Activated CD8-positive, alpha-beta memory T cell treated with anti-CD3 and anti-CD28 coated beads, Interleukin-2, amount 50 U/mL, for 1 hour (primary cell): Measurements from ENCODE around the gene ARHGAP29.

Source experiments
- DNase-seq: peaks from one replicate; pipeline ENCODE4 v3.0.0-alpha.2; 2020; ENCODE audit errors: extremely low read depth

Gene ARHGAP29

DNA sequence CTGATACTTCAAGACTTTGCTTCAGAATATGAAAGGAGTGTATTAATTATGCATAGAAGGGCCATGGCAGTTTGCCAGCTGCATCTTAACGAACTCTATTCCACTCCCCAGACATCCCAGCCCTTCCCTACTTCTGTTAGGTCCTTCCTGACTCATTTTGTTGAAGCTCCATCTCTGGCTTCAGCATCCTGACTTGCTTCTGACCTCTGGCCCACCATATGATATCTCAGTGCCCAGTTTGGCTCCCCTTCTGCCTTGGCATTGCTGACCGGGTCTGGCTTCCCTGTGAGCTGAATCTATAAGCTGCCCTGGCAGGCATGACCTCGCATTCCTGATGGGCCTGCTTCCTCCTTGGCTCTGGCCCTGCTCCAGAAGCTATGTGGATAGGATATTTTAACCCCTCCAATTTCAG is 27.6 kb upstream of the ARHGAP29 start:
- no peak for DNase-seq

DNA sequence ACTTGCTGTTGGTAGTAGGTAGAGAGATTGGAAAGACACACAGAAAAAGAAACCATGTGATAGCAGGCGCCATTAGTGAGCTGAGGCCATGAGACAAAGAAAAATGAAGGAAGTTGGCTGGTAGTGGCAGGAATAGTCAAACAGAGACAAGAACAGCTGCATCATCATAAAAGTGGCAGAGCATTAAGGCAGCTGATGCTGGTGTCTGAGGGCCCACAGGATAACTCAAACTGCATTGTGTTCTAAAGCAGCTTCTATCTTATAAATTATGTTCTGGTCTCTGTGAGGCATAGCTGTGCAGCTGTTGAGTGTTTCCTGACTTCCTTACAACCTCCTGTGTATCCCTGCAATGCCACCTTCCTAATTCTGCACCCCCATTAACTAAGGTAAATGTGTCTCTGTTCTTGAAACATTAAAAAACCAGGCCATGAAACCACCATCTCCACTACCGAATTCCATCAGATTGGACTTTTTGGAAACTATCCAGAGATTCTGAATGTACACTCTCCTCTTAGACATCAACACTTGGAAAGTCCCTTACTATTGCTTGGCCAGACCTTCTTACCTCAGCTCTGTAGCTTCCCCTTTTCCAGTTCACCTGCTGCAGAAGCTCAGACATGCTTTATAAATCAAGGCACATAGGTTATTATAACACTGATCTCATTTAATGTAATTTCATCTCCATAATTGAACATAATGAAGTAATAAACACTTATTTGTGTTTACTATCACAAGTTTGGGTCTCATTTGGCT is 23.4 kb upstream of the ARHGAP29 start:
- DNase-seq = no peak

DNA sequence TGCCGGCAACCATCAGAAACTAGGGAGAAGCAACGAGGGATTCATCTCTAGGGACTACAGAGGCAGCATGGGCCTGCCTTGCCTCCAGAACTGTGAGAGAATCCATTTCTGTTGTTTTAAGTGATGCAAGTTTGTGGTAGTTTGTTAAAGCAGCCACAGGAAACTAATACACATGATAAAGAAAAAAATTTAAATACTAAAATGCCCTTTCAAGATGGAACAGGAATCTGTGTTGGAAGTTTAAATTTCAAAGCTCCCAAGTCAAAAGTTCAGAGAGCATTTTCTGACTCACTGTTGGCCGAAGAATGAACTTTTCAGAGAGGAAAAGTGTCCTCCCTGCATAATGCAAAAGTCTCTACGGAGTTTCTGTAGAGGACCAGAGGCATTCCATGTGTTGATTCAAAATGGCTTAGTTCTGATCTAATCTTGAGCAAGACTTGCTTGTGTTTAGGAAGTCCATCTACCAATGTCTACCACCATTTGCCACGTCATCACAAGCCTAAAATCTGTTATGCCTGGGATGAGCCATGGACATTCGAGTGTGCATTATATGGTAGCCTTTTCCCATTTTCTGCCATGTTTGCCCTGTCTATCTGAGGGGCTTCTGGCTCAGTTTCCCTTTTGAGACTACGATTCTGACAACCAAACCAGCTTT is 22.4 kb upstream of the ARHGAP29 start:
- no peak for DNase-seq

GRCh38 chr1:94258873-94259331 is 21.5 kb upstream of the ARHGAP29 start:
- DNase-seq = no peak

DNA sequence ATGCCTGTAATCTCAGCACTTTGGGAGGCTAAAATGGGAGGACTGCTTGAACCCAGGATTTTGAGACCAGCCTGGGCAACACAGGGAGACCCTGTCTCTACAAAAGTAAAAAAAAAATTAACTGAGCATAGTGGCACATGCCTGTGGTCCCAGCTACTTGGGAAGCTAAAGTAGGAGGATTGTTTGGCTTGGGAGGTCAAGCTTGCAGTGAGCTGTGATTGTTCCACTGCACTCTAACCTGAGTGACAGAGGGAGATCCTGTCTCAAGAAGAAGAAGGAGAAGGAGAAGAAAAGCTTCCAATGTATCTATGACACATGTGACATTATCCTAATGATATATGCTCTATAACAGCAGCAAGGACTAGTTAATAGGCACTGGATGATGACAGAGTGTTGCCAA is 20.1 kb upstream of the ARHGAP29 start:
- no peak for DNase-seq

DNA sequence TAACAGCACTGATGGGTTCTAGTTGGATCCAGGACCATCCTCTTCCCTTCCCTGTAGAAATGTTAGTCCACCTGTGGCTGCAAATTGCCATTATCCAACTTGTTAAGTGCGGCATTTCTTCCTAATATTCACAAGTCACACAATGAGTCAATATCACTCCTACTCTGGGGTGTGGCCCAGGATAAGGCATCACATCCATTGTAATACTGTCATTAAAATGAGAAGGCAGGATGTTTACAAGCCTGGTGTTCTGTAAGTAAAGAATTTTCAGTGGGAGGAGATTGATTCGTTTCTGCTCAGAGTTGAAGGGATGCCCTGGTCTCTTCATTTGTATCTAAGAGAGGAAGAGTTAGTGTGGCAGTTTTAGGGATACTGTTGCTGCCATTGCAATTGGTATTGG is 18.1 kb upstream of the ARHGAP29 start:
- DNase-seq = no peak

DNA sequence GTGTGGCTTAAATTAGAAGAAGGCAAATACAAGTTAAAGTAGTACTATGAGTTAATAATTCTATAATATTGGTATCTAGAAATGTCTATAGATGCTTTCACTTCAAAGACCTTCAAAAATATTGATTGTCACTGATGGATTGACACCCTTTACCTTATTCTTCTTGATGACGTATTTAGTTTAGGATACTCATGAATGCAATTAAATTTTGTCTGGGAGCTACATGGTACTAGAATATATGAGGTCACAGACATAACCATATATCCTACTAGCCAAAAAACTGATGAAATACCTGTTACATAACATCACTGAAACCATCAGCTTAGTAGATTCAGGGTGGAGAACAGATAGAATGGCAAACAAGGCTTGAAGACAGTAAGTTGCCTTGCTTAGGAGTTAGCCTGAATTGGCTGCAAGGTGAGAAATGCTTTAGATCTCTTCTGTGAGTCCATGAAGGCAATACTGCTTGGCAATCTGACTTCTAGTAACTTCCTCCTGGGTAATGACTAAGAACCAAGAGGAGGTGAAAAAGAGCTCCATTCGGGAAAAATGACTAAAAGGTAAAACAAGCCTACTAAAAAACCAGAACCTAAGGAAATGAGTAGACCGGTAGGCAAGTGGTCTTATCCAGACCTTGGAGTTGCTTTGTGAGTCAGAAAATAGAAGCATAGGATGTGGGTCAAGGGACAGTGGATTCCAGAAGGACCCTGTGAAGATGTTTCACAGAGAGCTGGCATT is 16.9 kb upstream of the ARHGAP29 start:
- DNase-seq = no peak

DNA sequence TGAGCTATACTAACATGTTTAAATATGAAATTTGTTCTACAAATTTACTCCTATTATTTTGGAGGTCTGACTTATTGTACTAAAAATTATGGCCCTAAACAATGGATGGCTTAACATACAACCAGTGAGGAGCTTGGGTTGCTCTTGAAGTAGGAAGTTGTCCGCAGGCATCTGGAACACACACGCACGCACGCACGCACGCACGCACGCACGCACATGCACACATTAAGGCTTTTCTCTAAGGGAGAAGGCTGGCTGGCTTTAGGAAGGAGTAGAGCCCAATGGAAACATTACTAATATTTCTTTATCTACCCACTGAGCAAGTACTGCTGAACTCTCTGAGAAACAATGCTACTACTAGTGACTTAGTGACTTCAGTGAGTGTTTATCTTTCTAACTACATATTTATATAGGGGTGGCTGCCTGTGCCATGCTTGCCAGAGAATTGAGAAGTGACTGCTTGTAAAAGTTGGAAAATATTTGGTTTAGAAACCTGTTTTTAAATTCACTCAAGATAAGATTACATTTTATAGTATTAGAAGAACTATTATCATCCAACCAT is 16.2 kb upstream of the ARHGAP29 start:
- DNase-seq = no peak

DNA sequence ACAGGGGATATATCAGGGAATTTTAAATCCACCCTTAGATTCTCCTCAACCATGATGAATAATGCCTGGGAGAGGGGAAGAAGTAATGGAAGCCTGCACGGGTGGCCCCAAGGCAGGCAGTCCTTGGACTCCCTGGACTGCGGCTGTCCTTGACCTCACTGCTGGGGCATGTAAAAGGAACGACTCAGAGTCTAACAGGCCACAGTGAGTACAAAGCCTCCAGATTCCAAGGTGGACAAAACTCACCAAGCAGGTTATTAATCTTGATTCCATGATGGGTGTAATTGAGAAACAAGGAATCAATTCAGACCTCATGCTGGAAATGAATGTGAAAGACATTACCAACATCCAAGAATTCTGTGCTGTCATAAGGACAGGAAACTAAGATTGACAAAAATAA is 13.0 kb upstream of the ARHGAP29 start:
- DNase-seq = no peak

DNA sequence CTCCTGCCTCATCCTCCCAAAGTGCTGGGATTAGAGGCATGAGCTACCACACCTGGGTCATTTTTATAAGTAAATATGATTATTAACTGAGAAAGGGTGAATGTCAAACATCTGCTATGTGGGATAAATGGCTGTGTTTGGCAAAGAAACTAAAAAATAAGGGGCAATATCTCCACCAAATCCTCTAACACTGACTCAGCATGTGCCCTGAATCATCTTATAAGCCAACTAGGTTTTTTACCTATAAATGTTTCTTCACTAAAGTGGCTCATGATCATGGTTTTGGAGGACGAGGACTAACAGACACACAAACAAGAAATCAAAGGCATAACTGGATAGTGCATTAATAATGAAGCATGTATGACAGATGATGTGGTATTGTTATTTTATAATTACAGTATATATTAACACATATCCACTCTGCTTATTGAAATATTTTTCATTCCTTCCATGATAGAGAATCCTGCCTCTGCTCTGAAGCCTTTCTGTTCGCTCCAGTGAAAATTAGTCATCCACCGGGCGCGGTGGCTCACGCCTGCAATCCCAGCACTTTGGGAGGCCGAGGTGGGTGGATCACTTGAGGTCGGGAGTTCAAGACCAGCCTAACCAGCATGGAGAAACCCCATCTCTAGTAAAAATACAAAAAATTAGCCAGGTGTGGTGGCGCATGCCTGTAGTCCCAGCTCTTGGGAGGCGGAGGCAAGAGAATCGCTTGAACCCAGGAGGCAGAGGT is 11.7 kb upstream of the ARHGAP29 start:
- no peak for DNase-seq

DNA sequence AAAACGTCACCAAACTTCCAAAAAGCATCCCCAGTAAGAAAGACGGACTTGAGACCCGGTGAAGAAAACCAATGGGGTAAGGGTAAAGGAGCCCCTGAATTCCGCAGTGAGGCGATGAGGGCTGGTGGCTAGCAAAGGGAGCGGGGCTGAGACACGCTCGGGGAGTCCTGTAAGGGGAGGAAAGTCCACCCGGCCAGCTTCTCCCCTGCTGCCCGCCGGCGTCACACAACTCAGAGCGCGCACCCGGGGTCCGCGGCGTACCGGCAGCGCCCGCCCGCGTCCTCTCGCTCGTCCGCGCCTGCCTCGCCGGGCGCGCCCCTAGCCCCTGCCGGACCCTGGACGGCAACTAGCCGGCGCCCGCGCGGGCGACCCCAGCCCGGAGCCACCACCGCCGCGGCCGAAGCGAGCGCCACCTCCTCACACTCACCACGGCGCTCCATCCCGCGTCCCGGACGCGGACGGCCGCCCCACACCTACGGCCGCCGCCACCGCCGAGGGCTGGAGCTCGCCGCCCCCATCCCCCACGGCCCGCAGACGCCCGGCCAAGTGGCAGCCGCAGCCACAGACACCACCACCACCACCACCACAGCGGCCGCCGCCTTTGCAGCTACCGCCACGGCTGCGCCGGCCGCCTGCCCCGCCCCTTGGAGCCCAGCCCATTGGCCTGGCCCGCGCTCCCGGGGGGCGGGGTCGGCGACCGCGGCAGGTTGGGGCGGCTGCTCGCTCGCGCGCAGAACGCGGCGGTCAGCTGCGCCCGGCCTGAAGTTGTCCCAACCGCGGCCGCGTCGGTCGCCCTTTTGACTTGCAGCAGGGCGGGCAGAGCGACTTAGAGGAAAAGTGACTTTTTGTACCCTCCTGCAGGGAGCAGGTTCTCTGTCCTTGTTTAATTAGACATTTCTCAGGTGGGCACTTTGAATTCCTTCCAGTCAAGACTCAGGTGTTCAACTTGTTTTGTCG is 10.0 kb upstream of the ARHGAP29 start:
- DNase-seq = no peak

DNA sequence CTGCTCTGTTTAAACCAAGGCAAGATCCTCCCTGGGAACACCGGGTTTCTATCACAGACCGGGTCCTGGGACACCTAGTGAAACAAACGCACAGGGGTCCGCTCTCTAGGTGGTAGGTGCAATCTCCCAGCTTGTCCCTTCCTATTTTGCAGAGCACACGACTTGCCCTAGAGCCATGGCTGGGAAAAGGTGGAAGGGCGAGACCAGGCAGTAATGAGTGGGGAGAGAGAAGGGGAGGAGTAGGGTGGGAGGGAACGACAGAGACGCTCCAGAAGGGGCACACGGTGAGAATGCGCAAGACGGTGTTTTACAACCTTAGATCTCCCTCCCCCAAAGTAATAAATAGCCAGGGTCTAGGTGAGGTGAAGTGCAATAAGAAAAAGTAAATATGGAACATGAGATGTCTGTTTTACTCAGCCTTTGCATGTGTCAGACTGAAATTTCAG is 9.3 kb upstream of the ARHGAP29 start:
- DNase-seq = no peak

GRCh38 chr1:94245747-94246438 is 8.5 kb upstream of the ARHGAP29 start:
- DNase-seq = no peak

- no peak for DNase-seq
These were observed 7.4 kb upstream of the ARHGAP29 start for GRCh38 chr1:94244816-94245215.

- no peak for DNase-seq
These were observed 6.3 kb upstream of the ARHGAP29 start for GRCh38 chr1:94243665-94244064.

DNA sequence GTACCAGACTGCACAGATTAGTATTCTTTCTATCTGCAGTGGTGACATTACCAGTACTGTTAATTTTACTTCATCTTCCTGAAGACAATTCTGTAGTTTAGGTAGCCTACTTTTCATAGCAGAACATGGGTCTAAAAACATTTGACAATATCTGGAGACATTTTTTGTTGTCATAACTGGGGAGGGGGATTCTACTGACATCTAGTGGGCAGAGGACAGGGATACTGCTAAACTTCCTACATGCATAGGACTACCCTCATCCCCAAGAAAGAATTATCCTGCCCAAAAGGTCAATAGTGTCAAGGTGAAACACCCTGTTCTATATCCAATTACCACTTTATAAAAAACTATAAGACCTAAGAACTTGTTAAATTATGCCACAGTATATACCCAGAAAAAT is 3.4 kb upstream of the ARHGAP29 start:
- DNase-seq = no peak

GRCh38 chr1:94239796-94240195 is 2.4 kb upstream of the ARHGAP29 start:
- no peak for DNase-seq

- no peak for DNase-seq
These were observed 1.7 kb upstream of the ARHGAP29 start for GRCh38 chr1:94239051-94239450.

- DNase-seq = no peak
These were observed 624 bp downstream of the ARHGAP29 start for GRCh38 chr1:94236630-94237290.
